ENCODE measurements around the gene TXNRD2.

Gene TXNRD2

GRCh38 chr22:19849835-19850762 lies 91.5 kb downstream of the TXNRD2 start:
- no peak for TF ChIP-seq POLR2AphosphoS5 (IDR thresholded peaks at IDR 0.05; ENCODE audit: low read depth, low read length)
- TF ChIP-seq, protein P1, sequence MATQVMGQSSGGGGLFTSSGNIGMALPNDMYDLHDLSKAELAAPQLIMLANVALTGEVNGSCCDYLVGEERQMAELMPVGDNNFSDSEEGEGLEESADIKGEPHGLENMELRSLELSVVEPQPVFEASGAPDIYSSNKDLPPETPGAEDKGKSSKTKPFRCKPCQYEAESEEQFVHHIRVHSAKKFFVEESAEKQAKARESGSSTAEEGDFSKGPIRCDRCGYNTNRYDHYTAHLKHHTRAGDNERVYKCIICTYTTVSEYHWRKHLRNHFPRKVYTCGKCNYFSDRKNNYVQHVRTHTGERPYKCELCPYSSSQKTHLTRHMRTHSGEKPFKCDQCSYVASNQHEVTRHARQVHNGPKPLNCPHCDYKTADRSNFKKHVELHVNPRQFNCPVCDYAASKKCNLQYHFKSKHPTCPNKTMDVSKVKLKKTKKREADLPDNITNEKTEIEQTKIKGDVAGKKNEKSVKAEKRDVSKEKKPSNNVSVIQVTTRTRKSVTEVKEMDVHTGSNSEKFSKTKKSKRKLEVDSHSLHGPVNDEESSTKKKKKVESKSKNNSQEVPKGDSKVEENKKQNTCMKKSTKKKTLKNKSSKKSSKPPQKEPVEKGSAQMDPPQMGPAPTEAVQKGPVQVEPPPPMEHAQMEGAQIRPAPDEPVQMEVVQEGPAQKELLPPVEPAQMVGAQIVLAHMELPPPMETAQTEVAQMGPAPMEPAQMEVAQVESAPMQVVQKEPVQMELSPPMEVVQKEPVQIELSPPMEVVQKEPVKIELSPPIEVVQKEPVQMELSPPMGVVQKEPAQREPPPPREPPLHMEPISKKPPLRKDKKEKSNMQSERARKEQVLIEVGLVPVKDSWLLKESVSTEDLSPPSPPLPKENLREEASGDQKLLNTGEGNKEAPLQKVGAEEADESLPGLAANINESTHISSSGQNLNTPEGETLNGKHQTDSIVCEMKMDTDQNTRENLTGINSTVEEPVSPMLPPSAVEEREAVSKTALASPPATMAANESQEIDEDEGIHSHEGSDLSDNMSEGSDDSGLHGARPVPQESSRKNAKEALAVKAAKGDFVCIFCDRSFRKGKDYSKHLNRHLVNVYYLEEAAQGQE (IDR thresholded peaks at IDR 0.05; ENCODE audit: insufficient read depth in 1 of 2, low read depth in 2 of 2, low read length in 2 of 2), result no peak
- no peak for TF ChIP-seq SIN3A (IDR thresholded peaks at IDR 0.05; ENCODE audit: borderline replicate concordance, insufficient read depth, low read length)
- TF ChIP-seq TAF1 (IDR thresholded peaks at IDR 0.05; ENCODE audit: borderline replicate concordance, insufficient read depth, low read length), result no peak
- TF ChIP-seq FOXP2 (optimal IDR thresholded peaks at IDR 0.05; ENCODE audit: borderline replicate concordance, extremely low read depth, extremely low read length, insufficient read depth), result no peak

GRCh38 chr22:19848298-19849224 lies 93.1 kb downstream of the TXNRD2 start:
- TF ChIP-seq, protein P1 (IDR thresholded peaks at IDR 0.05; ENCODE audit: insufficient read depth in 1 of 2, low read depth in 2 of 2, low read length in 2 of 2), result no peak
- no peak for TF ChIP-seq TAF1 (IDR thresholded peaks at IDR 0.05; ENCODE audit: borderline replicate concordance, insufficient read depth, low read length)
- no peak for TF ChIP-seq POLR2AphosphoS5 (IDR thresholded peaks at IDR 0.05; ENCODE audit: low read depth, low read length)
- TF ChIP-seq FOXP2 (optimal IDR thresholded peaks at IDR 0.05; ENCODE audit: borderline replicate concordance, extremely low read depth, extremely low read length, insufficient read depth), result no peak
- no peak for TF ChIP-seq SIN3A (IDR thresholded peaks at IDR 0.05; ENCODE audit: borderline replicate concordance, insufficient read depth, low read length)

GRCh38 chr22:19847345-19847632 lies 94.3 kb downstream of the TXNRD2 start:
- TF ChIP-seq POLR2AphosphoS5 (IDR thresholded peaks at IDR 0.05; ENCODE audit: low read depth, low read length), result no peak
- TF ChIP-seq SIN3A (IDR thresholded peaks at IDR 0.05; ENCODE audit: borderline replicate concordance, insufficient read depth, low read length), result no peak
- TF ChIP-seq TAF1 (IDR thresholded peaks at IDR 0.05; ENCODE audit: borderline replicate concordance, insufficient read depth, low read length), result no peak
- no peak for TF ChIP-seq FOXP2 (optimal IDR thresholded peaks at IDR 0.05; ENCODE audit: borderline replicate concordance, extremely low read depth, extremely low read length, insufficient read depth)
- TF ChIP-seq, protein P1 (IDR thresholded peaks at IDR 0.05; ENCODE audit: insufficient read depth in 1 of 2, low read depth in 2 of 2, low read length in 2 of 2), result no peak

- TF ChIP-seq SIN3A (IDR thresholded peaks at IDR 0.05; ENCODE audit: borderline replicate concordance, insufficient read depth, low read length), result no peak
- TF ChIP-seq TAF1 (IDR thresholded peaks at IDR 0.05; ENCODE audit: borderline replicate concordance, insufficient read depth, low read length), result no peak
- TF ChIP-seq POLR2AphosphoS5 (IDR thresholded peaks at IDR 0.05; ENCODE audit: low read depth, low read length), result no peak
- no peak for TF ChIP-seq FOXP2 (optimal IDR thresholded peaks at IDR 0.05; ENCODE audit: borderline replicate concordance, extremely low read depth, extremely low read length, insufficient read depth)
- TF ChIP-seq, protein P1 (IDR thresholded peaks at IDR 0.05; ENCODE audit: insufficient read depth in 1 of 2, low read depth in 2 of 2, low read length in 2 of 2), result no peak
These were observed 94.8 kb downstream of the TXNRD2 start for GRCh38 chr22:19846620-19847344.
